HG03064 (cell line): ENCODE measurements around the gene PRMT1.

Experiments used
- ATAC-seq: cut with Tn5 transposase; IDR thresholded peaks from one replicate; pipeline ENCODE4 v1.9.1; 2021; ENCODE audit warnings: low read depth; ENCODE audit not compliant: unreplicated experiment

The PRMT1 gene

GRCh38 chr19:49687566-49688316 lies 10.7 kb downstream of the PRMT1 start:
- ATAC-seq, result no peak

- ATAC-seq, result no peak
Measured at GRCh38 chr19:49688531-49689132, 11.6 kb downstream of the PRMT1 start.

GRCh38 chr19:49689133-49690078 lies 12.3 kb downstream of the PRMT1 start, which contains the start of gene ADM5:
Gene ADM5 (plus strand): TSS chr19:49689594. CDS start chr19:49689838, 244 bp downstream.
- no peak for ATAC-seq

- ATAC-seq, result no peak
Measured at GRCh38 chr19:49690079-49690655, 13.1 kb downstream of the PRMT1 start.

GRCh38 chr19:49690656-49691242 lies 13.7 kb downstream of the PRMT1 start, which contains the start of gene CPT1C:
Gene CPT1C (plus strand): TSS chr19:49691116. CDS start chr19:49692253, 1,137 bp downstream.
- ATAC-seq, result no peak

- ATAC-seq, result no peak
Measured at GRCh38 chr19:49691243-49692146, 14.4 kb downstream of the PRMT1 start.

- no peak for ATAC-seq
Measured at GRCh38 chr19:49692147-49692506, 15.1 kb downstream of the PRMT1 start.

GRCh38 chr19:49696115-49696514 lies 19.0 kb downstream of the PRMT1 start:
- ATAC-seq, result no peak

GRCh38 chr19:49696865-49697264 lies 19.8 kb downstream of the PRMT1 start:
- no peak for ATAC-seq

GRCh38 chr19:49699364-49699763 lies 22.3 kb downstream of the PRMT1 start:
- ATAC-seq, result no peak

GRCh38 chr19:49700563-49700962 lies 23.5 kb downstream of the PRMT1 start:
- ATAC-seq, result no peak

- ATAC-seq, result no peak
Measured at GRCh38 chr19:49701271-49701786, 24.3 kb downstream of the PRMT1 start.

- no peak for ATAC-seq
Measured at GRCh38 chr19:49704888-49705642, 28.0 kb downstream of the PRMT1 start.

- ATAC-seq, result no peak
Measured at GRCh38 chr19:49705919-49706318, 28.8 kb downstream of the PRMT1 start.

GRCh38 chr19:49710372-49710951 lies 33.4 kb downstream of the PRMT1 start:
- ATAC-seq, result no peak

- no peak for ATAC-seq
Measured at GRCh38 chr19:49712397-49712859, 35.4 kb downstream of the PRMT1 start.

GRCh38 chr19:49713236-49713845 lies 36.3 kb downstream of the PRMT1 start:
- no peak for ATAC-seq
